ENCODE data around the gene OAT.
A peak's percentile ranks its signal among the peaks of the same experiment; 100 is the strongest.

OAT gene

DNA sequence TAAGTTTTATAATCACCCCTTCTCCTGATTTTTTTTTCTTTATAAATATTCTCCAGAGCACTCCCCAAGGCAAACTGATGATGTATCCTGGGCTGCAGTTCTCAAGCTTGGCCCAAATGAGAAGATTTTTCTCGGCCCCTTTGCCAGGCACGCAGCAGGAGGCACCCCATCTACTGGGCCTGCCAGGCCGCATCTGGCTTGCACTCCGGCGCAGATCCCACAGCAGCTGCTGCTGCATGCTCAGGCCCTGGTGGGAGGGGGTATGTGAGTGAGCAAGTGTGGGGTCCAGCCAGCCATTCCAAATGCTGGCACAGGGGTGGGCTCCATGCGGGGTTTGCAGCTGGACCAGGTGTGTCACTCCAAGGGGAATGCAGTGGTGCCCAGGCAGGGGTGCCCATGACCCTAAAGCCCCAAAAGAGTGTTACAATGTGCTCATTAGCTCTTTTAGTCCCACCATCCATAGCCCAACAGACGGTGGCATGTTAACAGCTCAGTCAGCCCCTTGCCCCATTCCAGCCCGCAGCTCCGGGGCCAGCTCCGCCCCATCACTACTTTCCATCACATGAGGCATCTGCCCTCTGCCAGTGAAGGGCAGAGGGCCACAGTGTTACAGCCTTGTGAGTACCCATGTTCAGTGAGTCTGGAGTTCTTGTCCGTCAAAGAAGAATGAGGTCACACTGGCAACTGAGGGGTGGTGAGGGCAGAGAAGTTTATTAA is 25.9 kb downstream of the OAT start:
- Histone ChIP-seq H3K36me3 (ENCODE audit: insufficient read depth, low read length) (peaks cover 4% of the 10 kb centered on the region; the same call in 1 of the 2 replicates), H3K9me2 (replicated peaks; ENCODE audit: low read depth, low read length) (no peaks in the 10 kb centered on the region), H3K4me2 (ENCODE audit: low read depth, low read length, poor library complexity, severe bottlenecking) (no peak overlapping the region), H3K9me3 (ENCODE audit: insufficient read depth, low read depth, low read length) (no peaks in the 10 kb centered on the region), H3F3A (ENCODE audit: low read depth) (no peaks in the 10 kb centered on the region), H3K9ac (ENCODE audit: low read depth, low read length, poor library complexity, severe bottlenecking) (no peak overlapping the region), H4K20me1 (ENCODE audit: insufficient read depth, low read length, poor library complexity, severe bottlenecking) (no peaks in the 10 kb centered on the region), H3K4me3 (ENCODE audit: low read length, poor library complexity, severe bottlenecking) (no peak overlapping the region), H3K27me3 (ENCODE audit: insufficient read depth, low read length, poor library complexity, severe bottlenecking) (no peaks in the 10 kb centered on the region), H3K79me2 (ENCODE audit: insufficient read depth, low read length) (no peaks in the 10 kb centered on the region), H2AFZ (ENCODE audit: low read length) (no peak overlapping the region), H3K4me1 (ENCODE audit: insufficient read depth, low read length, poor library complexity, severe bottlenecking) (no peaks in the 10 kb centered on the region)
- no peak for TF ChIP-seq EZH2phosphoT487 (IDR thresholded peaks at IDR 0.05; ENCODE audit: borderline replicate concordance)
- TF ChIP-seq, protein P1, sequence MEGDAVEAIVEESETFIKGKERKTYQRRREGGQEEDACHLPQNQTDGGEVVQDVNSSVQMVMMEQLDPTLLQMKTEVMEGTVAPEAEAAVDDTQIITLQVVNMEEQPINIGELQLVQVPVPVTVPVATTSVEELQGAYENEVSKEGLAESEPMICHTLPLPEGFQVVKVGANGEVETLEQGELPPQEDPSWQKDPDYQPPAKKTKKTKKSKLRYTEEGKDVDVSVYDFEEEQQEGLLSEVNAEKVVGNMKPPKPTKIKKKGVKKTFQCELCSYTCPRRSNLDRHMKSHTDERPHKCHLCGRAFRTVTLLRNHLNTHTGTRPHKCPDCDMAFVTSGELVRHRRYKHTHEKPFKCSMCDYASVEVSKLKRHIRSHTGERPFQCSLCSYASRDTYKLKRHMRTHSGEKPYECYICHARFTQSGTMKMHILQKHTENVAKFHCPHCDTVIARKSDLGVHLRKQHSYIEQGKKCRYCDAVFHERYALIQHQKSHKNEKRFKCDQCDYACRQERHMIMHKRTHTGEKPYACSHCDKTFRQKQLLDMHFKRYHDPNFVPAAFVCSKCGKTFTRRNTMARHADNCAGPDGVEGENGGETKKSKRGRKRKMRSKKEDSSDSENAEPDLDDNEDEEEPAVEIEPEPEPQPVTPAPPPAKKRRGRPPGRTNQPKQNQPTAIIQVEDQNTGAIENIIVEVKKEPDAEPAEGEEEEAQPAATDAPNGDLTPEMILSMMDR (conservative IDR thresholded peaks at IDR 0.05; ENCODE audit: low read length), result no peak

DNA sequence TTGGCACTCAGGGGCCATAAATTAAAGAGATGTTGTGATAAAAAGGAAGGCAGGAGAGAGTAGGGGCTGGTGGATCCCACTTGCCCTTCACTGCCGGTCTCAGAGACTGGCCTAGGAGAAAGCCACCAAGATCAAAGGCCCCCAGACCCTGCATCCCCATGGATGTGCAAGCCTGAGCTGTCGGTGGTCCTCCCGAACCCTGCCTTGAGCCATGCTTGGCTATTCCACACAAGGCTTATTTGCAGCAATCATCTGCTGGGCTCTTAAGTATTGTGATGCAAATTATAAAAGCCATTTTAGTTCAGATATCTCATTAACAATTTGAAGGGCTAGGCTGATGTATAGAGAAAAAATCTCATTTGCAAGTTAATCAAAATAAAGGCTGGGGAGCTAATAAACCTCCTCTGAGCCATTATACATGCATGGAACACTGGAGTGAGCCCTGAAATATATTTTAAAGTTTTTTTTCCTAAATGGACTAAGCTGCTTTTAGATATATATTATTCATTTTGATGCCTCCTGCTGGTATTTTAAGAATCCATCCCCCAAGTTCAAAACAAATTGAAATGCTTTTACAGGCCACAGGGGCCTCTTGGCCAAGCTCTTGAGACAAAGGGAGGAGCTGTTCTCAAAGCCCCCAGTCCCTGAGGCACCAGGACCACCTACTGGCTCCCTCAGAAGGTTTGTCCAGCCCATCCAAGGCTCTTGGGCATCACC is 28.1 kb downstream of the OAT start:
- H3K4me1 ChIP-seq (ENCODE audit: insufficient read depth, low read length, poor library complexity, severe bottlenecking), result no peaks in the 10 kb centered on the region
- H3F3A ChIP-seq (ENCODE audit: low read depth), result no peaks in the 10 kb centered on the region
- no peak overlapping the region for H2AFZ ChIP-seq (ENCODE audit: low read length)
- H4K20me1 ChIP-seq (ENCODE audit: insufficient read depth, low read length, poor library complexity, severe bottlenecking), result no peaks in the 10 kb centered on the region
- H3K27me3 ChIP-seq (ENCODE audit: insufficient read depth, low read length, poor library complexity, severe bottlenecking), result no peaks in the 10 kb centered on the region
- H3K4me2 ChIP-seq (ENCODE audit: low read depth, low read length, poor library complexity, severe bottlenecking), result no peak overlapping the region
- TF ChIP-seq, protein P1 (conservative IDR thresholded peaks at IDR 0.05; ENCODE audit: low read length), result no peak
- TF ChIP-seq EZH2phosphoT487 (IDR thresholded peaks at IDR 0.05; ENCODE audit: borderline replicate concordance), result no peak
- H3K9me2 ChIP-seq (replicated peaks; ENCODE audit: low read depth, low read length), result no peaks in the 10 kb centered on the region
- no peaks in the 10 kb centered on the region for H3K79me2 ChIP-seq (ENCODE audit: insufficient read depth, low read length)
- H3K9ac ChIP-seq (ENCODE audit: low read depth, low read length, poor library complexity, severe bottlenecking), result no peak overlapping the region
- no peaks in the 10 kb centered on the region for H3K36me3 ChIP-seq (ENCODE audit: insufficient read depth, low read length)
- H3K9me3 ChIP-seq (ENCODE audit: insufficient read depth, low read depth, low read length), result no peaks in the 10 kb centered on the region
- no peak overlapping the region for H3K4me3 ChIP-seq (ENCODE audit: low read length, poor library complexity, severe bottlenecking)

DNA sequence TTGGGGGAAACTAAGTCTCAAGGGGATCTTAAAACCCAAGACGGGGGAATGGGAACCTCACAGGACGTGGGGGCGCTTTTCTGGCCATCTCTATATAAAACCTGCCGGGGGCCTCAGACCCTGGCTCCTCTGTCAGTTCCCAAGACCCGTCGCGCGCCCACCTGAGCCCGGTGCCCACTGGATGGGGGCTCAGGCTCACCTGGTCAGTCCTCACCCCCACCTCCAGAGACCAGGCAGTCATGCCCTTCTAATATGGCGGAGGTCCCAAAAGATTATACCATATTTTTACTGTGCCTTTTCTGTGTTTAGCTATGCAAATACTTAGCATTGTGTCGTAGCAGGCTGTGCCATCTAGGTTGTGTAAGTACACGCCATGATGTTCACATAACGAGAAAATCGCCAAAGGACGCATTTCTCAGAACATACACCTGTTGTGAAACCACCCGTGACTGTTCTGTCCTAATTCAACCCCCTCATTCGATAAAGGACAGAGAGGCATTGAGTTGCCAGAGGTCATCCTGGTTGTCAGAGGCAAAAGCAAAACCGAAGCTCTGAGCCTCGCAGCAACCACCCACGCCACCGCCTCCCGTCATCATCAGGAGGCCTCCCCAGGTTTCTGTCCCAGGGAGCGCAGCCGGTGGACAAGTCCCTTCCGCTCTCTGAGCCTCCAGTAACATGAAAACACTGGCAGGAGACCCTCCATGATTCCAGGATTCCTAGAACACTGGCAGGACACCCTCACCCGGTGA is 28.9 kb downstream of the OAT start:
- Histone ChIP-seq H3K79me2 (ENCODE audit: insufficient read depth, low read length) (no peaks in the 10 kb centered on the region), H4K20me1 (ENCODE audit: insufficient read depth, low read length, poor library complexity, severe bottlenecking) (no peaks in the 10 kb centered on the region), H3K4me3 (ENCODE audit: low read length, poor library complexity, severe bottlenecking) (peak overlapping the region; percentile 55), H2AFZ (ENCODE audit: low read length) (peak overlapping the region; percentile 98), H3K27me3 (ENCODE audit: insufficient read depth, low read length, poor library complexity, severe bottlenecking) (no peaks in the 10 kb centered on the region), H3K9me3 (ENCODE audit: insufficient read depth, low read depth, low read length) (no peaks in the 10 kb centered on the region), H3K4me1 (ENCODE audit: insufficient read depth, low read length, poor library complexity, severe bottlenecking) (no peaks in the 10 kb centered on the region), H3K9ac (ENCODE audit: low read depth, low read length, poor library complexity, severe bottlenecking) (peak overlapping the region; percentile 43), H3K36me3 (ENCODE audit: insufficient read depth, low read length) (no peaks in the 10 kb centered on the region), H3K4me2 (ENCODE audit: low read depth, low read length, poor library complexity, severe bottlenecking) (peak overlapping the region; percentile 62), H3K9me2 (replicated peaks; ENCODE audit: low read depth, low read length) (no peaks in the 10 kb centered on the region), H3F3A (ENCODE audit: low read depth) (no peaks in the 10 kb centered on the region)
- TF ChIP-seq, protein P1 (conservative IDR thresholded peaks at IDR 0.05; ENCODE audit: low read length), result no peak
- no peak for TF ChIP-seq EZH2phosphoT487 (IDR thresholded peaks at IDR 0.05; ENCODE audit: borderline replicate concordance)

All from Loucy (cell line).